Parathyroid adenoma (tissue), 2 donors: Measurements from ENCODE around the gene POLD3.

Experiments
- H2AFZ ChIP-seq: fragments of 300-600 bp; sonication (generic); one replicate; pipeline ENCODE4 v1.7.0; 2017; ENCODE audit warnings: antibody characterized with exemption, mild to moderate bottlenecking
- H3K27ac ChIP-seq: fragments of 300-600 bp; sonication (generic); one replicate; pipeline ENCODE4 v1.7.0; 2017
- H3K27me3 ChIP-seq: fragments of 300-600 bp; sonication (generic); one replicate; pipeline ENCODE4 v1.7.0; 2017; ENCODE audit warnings: low read length; ENCODE audit not compliant: control insufficient read depth, insufficient read depth
- H3K36me3 ChIP-seq: fragments of 300-600 bp; sonication (generic); one replicate; pipeline ENCODE4 v1.7.0; 2017; ENCODE audit warnings: low read length; ENCODE audit not compliant: control insufficient read depth, insufficient read depth
- H3K4me1 ChIP-seq: fragments of 300-600 bp; sonication (generic); one replicate; pipeline ENCODE4 v1.7.0; 2017; ENCODE audit warnings: control low read depth
- H3K4me2 ChIP-seq: fragments of 300-600 bp; sonication (generic); one replicate; pipeline ENCODE4 v1.7.0; 2017; ENCODE audit warnings: low read length
- H3K4me3 ChIP-seq: fragments of 300-600 bp; sonication (generic); one replicate; pipeline ENCODE4 v1.7.0; 2017; ENCODE audit warnings: low read depth, low read length
- H3K79me2 ChIP-seq: fragments of 300-600 bp; sonication (generic); one replicate; pipeline ENCODE4 v1.7.0; 2017; ENCODE audit warnings: control low read depth
- H3K9ac ChIP-seq: fragments of 300-600 bp; sonication (generic); one replicate; pipeline ENCODE4 v1.7.0; 2017; ENCODE audit warnings: mild to moderate bottlenecking
- H3K9me3 ChIP-seq: fragments of 300-600 bp; sonication (generic); one replicate; pipeline ENCODE4 v1.7.0; 2017; ENCODE audit warnings: low read length; ENCODE audit not compliant: control insufficient read depth
- TF ChIP-seq, protein P1 (sequence below): fragments of 300-600 bp; sonication (generic); IDR thresholded peaks from one replicate; pipeline ENCODE4 v1.7.0; 2017; ENCODE audit warnings: antibody characterized with exemption, mild to moderate bottlenecking
- donor health status: primary hyperparathyroidism.

The POLD3 gene

DNA sequence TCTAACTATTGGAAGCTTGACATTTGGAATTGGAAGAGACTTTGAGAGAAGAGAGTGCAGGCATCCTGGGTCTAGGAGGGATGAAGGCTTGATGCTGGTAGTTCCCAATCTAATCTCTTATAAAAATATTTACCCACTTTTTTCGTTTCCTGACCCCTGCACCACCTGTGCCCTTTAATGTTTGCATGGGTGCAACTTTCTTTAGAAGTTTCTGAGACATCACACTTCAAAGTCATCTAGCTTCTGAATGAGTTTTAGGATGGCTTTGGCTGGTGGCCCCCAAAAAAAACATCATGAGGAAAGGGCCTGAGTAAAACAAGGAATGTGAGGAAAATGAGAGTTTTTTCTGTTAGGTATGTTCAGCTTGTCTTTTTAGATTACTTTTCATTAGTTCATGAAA lies 1.1 kb downstream of the POLD3 start:
- H3K27ac ChIP-seq, result no peak overlapping the region
- H3K9ac ChIP-seq, result no peak overlapping the region
- H3K4me1 ChIP-seq, result no peaks in the 10 kb centered on the region

DNA sequence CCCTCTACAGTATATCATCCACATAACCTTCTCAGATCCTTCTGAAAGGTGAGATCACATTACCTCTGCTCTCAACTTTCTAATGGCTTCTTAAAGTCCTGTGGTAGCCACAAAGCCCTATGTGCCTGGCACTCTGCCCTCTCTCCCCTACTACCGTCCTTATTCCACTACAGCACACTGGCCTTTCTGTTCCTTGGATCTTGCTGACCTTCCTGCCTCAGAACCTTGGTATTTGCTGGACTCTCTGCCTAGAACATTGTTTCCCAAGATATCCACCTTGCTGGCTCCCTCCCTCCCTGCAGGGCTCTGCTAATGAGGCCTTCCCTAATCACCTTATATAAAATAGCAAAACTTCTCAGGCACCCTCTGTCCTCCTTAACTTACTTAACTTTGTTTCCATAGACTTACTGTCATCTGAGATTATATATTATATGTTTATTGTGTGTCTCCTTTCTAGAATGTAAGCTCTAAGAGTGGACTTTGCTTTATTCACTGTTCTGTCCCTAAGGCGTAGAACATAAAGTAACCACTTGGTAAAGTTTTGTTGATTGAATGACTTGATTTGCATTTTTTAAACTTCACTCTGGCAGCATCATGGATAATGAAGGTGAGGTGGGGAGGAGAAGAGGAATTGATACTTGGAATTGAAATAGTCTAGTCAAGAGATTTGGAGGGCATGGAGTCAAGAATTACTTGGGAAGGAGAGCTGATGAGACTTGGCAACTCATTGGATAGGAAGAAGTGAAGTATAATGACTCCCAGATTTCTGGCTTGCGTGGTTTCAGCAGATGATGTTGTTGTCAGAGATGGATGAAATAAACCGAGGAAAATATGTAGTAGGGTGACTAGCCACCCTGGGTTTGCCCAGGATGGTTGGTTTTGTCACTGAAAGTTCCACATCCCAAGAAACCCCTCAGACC lies 10.5 kb downstream of the POLD3 start:
- H3K36me3 ChIP-seq, result no peaks in the 10 kb centered on the region
- no peaks in the 10 kb centered on the region for H3K4me1 ChIP-seq

More for the DNA sequence above, 1.1 kb downstream of the POLD3 start:
- TF ChIP-seq, protein P1, sequence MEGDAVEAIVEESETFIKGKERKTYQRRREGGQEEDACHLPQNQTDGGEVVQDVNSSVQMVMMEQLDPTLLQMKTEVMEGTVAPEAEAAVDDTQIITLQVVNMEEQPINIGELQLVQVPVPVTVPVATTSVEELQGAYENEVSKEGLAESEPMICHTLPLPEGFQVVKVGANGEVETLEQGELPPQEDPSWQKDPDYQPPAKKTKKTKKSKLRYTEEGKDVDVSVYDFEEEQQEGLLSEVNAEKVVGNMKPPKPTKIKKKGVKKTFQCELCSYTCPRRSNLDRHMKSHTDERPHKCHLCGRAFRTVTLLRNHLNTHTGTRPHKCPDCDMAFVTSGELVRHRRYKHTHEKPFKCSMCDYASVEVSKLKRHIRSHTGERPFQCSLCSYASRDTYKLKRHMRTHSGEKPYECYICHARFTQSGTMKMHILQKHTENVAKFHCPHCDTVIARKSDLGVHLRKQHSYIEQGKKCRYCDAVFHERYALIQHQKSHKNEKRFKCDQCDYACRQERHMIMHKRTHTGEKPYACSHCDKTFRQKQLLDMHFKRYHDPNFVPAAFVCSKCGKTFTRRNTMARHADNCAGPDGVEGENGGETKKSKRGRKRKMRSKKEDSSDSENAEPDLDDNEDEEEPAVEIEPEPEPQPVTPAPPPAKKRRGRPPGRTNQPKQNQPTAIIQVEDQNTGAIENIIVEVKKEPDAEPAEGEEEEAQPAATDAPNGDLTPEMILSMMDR, result no peak
- peak overlapping the region; percentile 76 for H3K4me2 ChIP-seq
- no peak overlapping the region for H2AFZ ChIP-seq
- H3K4me3 ChIP-seq, result peak overlapping the region; percentile 93
- no peaks in the 10 kb centered on the region for H3K79me2 ChIP-seq
- no peaks in the 10 kb centered on the region for H3K36me3 ChIP-seq
- no peaks in the 10 kb centered on the region for H3K27me3 ChIP-seq
- H3K9me3 ChIP-seq, result no peaks in the 10 kb centered on the region

DNA sequence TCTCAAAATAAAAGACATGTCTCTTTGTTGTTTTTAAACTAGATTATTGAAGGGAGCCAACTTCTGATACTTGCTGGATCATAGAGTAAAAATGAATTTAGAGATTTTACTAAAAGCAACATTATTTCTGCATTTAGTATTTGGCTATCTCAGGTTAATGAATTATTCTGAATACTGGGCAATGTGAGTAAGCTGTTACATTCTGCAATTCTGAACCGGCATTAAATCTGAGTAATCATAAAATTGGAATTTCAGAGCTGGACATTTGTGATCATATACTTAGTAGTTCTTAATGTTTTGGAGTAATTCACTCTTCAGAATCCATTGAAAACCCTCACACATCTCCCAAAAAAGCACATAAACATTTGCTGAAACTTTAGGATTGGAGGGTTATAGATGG lies 11.5 kb downstream of the POLD3 start:
- H3K9me3 ChIP-seq, result no peaks in the 10 kb centered on the region
- no peak overlapping the region for H3K4me2 ChIP-seq
- no peak overlapping the region for H3K27ac ChIP-seq
- no peaks in the 10 kb centered on the region for H3K27me3 ChIP-seq
- no peaks in the 10 kb centered on the region for H3K4me1 ChIP-seq
- H3K36me3 ChIP-seq, result no peaks in the 10 kb centered on the region
- H3K4me3 ChIP-seq, result no peak overlapping the region
- no peak overlapping the region for H3K9ac ChIP-seq
- TF ChIP-seq, protein P1, result no peak
- H3K79me2 ChIP-seq, result no peaks in the 10 kb centered on the region
- no peak overlapping the region for H2AFZ ChIP-seq

More for the DNA sequence above, 10.5 kb downstream of the POLD3 start:
- Histone ChIP-seq H3K9ac (no peak overlapping the region), H3K27me3 (no peaks in the 10 kb centered on the region), H3K9me3 (no peaks in the 10 kb centered on the region), H3K79me2 (no peaks in the 10 kb centered on the region), H3K4me3 (no peak overlapping the region), H2AFZ (no peak overlapping the region), H3K27ac (no peak overlapping the region), H3K4me2 (no peak overlapping the region)
- TF ChIP-seq, protein P1, result no peak

DNA sequence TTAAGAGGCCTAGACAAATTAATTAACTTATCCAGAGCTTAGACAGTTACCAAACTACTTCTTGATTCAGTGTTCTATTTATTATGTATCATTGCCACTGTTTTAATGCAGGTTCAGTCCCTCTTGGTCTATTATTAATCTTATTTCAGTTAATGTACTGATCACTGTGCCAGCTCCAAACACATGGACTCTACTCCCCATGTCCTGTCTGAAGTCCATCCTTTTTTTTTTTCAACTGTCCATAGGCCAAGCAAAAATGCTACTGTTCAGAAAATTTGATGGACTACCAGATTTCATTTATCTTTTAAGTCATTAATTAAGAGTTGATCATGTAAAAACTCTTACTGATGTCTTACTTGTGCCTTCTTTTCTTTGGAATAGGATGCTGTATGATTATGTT lies 11.9 kb downstream of the POLD3 start:
- H3K9me3 ChIP-seq, result no peaks in the 10 kb centered on the region
- H3K4me1 ChIP-seq, result no peaks in the 10 kb centered on the region
- no peaks in the 10 kb centered on the region for H3K36me3 ChIP-seq
- TF ChIP-seq, protein P1, result no peak
- H3K79me2 ChIP-seq, result no peaks in the 10 kb centered on the region
- H2AFZ ChIP-seq, result no peak overlapping the region
- H3K4me2 ChIP-seq, result no peak overlapping the region
- H3K9ac ChIP-seq, result no peak overlapping the region
- H3K27ac ChIP-seq, result no peak overlapping the region
- H3K4me3 ChIP-seq, result no peak overlapping the region
- no peaks in the 10 kb centered on the region for H3K27me3 ChIP-seq

DNA sequence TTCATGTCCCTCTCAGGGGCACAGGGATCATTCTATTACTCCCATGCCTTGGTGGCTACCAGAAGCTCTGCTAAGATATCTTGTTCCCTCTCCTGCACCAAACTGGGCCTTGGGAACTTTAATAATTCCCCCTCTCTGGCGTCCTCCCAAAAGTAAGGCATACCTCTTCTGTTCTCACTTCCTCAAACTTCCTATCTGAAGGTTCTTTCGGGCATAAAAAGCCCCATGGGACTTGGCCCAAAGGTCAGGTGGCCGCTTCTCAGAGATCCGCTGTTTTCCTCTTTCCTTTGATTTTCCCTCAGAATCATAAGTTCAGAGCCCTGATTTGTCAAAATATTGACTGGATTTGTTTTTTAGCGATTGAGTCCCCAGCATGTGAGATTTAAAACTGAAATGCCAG lies 13.0 kb downstream of the POLD3 start:
- Histone ChIP-seq H3K4me2 (no peak overlapping the region), H3K36me3 (no peaks in the 10 kb centered on the region), H3K27me3 (no peaks in the 10 kb centered on the region), H3K9ac (no peak overlapping the region), H3K27ac (no peak overlapping the region), H2AFZ (no peak overlapping the region), H3K4me3 (no peak overlapping the region), H3K4me1 (no peaks in the 10 kb centered on the region), H3K9me3 (no peaks in the 10 kb centered on the region), H3K79me2 (no peaks in the 10 kb centered on the region)
- TF ChIP-seq, protein P1, result no peak
